Prostate gland (tissue), 2 donors: Measurements from ENCODE around the gene ZNF391.

Experiments used
- POLR2AphosphoS5 ChIP-seq: sonication (generic); formaldehyde crosslinking; IDR thresholded peaks from one replicate; pipeline ENCODE4 v1.6.1; 2017; ENCODE audit warnings: antibody characterized with exemption
- TF ChIP-seq, protein P1 (sequence below), 4 experiments: fragments of 200-600 bp in 2 of 4; fragments of 450-650 bp in 2 of 4; sonication (generic) in 2 of 4; IDR thresholded peaks; 1 replicate in 3 of 4; 2 replicates in 1 of 4; pipeline ENCODE4 v1.5.1; 2016 to 2019; ENCODE audit warnings: antibody characterized with exemption in 4 of 4, mild to moderate bottlenecking in 2 of 4, moderate library complexity in 2 of 4

DNA sequence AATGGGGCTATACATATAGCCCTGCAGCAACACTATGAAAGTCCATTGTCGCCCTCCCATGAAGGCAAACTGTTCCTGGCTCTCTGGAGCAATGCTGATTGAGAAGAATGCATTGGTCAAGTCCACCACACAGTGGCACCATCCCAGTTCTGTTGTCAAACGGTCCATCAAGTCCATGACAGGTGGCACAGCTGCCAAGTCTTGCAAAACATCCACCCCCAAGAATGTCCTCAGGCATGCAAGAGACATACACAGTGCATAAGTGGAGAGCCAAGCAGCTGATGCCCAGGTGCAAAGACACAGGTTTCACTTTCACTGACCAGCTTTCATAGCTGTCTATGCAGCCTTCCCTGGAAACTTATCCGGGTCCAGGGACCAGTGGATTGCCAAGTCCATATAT lies 17.5 kb downstream of the ZNF391 start:
- TF ChIP-seq, protein P1, sequence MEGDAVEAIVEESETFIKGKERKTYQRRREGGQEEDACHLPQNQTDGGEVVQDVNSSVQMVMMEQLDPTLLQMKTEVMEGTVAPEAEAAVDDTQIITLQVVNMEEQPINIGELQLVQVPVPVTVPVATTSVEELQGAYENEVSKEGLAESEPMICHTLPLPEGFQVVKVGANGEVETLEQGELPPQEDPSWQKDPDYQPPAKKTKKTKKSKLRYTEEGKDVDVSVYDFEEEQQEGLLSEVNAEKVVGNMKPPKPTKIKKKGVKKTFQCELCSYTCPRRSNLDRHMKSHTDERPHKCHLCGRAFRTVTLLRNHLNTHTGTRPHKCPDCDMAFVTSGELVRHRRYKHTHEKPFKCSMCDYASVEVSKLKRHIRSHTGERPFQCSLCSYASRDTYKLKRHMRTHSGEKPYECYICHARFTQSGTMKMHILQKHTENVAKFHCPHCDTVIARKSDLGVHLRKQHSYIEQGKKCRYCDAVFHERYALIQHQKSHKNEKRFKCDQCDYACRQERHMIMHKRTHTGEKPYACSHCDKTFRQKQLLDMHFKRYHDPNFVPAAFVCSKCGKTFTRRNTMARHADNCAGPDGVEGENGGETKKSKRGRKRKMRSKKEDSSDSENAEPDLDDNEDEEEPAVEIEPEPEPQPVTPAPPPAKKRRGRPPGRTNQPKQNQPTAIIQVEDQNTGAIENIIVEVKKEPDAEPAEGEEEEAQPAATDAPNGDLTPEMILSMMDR (IDR thresholded peaks at IDR 0.05), result no peak
- TF ChIP-seq POLR2AphosphoS5, result no peak
